Sigmoid colon (tissue), 7 donors: Measurements from ENCODE around the gene POLR3E. TPM values are rescaled to one million over a fixed set of nuclear protein-coding genes. Genes with fewer than 3 reads are reported as not detected.

Experiments
- DNase-seq: peaks from one replicate; pipeline ENCODE4 v3.0.0-alpha.2; 2019
- H3K27ac ChIP-seq, 4 donors: fragments of 200-600 bp; sonication (generic); one replicate each; pipeline ENCODE4 v1.5.1; 2016 to 2019; ENCODE audit warnings: mild to moderate bottlenecking in 1 of 4
- H3K27me3 ChIP-seq, 3 donors: fragments of 200-600 bp; sonication (generic); one replicate each; pipeline ENCODE4 v1.5.1; 2019; ENCODE audit warnings: mild to moderate bottlenecking in 1 of 3
- H3K36me3 ChIP-seq, 4 donors: fragments of 200-600 bp; sonication (generic); one replicate each; pipeline ENCODE4 v1.5.1; 2016 to 2019
- H3K4me1 ChIP-seq, 4 donors: fragments of 200-600 bp; sonication (generic); one replicate each; pipeline ENCODE4 v1.5.1; 2017 to 2019
- H3K4me3 ChIP-seq, 4 donors: fragments of 200-600 bp; sonication (generic); one replicate each; pipeline ENCODE4 v1.5.1; 2017 to 2019; ENCODE audit warnings: mild to moderate bottlenecking in 2 of 4, moderate library complexity in 1 of 4
- H3K9me3 ChIP-seq, 4 donors: fragments of 200-600 bp in 3 of 4; sonication (generic) in 3 of 4; one replicate each; pipeline versions ENCODE4 v1.5.1 to v1.6.1; 2013 to 2019
- CTCF ChIP-seq, 4 experiments: fragments of 450-650 bp in 3 of 4; fragments of 200-600 bp in 1 of 4; IDR thresholded peaks; one replicate each; pipeline ENCODE4 v1.5.1; 2016 to 2019; ENCODE audit warnings: antibody characterized with exemption in 4 of 4, mild to moderate bottlenecking in 3 of 4, moderate library complexity in 2 of 4
- EP300 ChIP-seq, 4 donors: sonication (generic); formaldehyde crosslinking; IDR thresholded peaks; one replicate each; pipeline ENCODE4 v1.6.1; 2017; ENCODE audit warnings: antibody characterized with exemption in 4 of 4
- POLR2A ChIP-seq, 2 donors: fragments of 450-650 bp; IDR thresholded peaks; one replicate each; pipeline ENCODE4 v1.6.1; 2016; ENCODE audit warnings: antibody characterized with exemption in 2 of 2, mild to moderate bottlenecking in 2 of 2, moderate library complexity in 2 of 2
- POLR2AphosphoS5 ChIP-seq, 4 donors: sonication (generic); formaldehyde crosslinking; IDR thresholded peaks; one replicate each; pipeline ENCODE4 v1.6.1; 2017; ENCODE audit warnings: antibody characterized with exemption in 4 of 4
- WGBS, 2 donors: extraction: QIAGEN DNeasy Blood & Tissue Kit; methylation state at CpG; one replicate each; pipeline ENCODE4 v1.1.7; 2013; 5-methylcytosine and 5-hydroxymethylcytosine counted together
- intact Hi-C: fragments of 100-400 bp; cut with DNase I; formaldehyde crosslinking; loops from one replicate; pipeline ENCODE4 v1.15.1; 2023
- polyA plus RNA-seq, 3 donors: library from polyadenylated mRNA; stranded (reverse); fragments of 200-250 nt; gene quantifications; one replicate each; pipeline ENCODE4 v1.2.3, GENCODE V29; 2013
- total RNA-seq, 4 donors: library from RNA; depleted of rRNA; stranded (reverse); fragments of >200 nt; gene quantifications; one replicate each; pipeline ENCODE4 v1.1.0, GENCODE V29; 2016
- donor health status: healthy with polysubstance abuse.
- donor health status: Bipolar disorder and iron deficiency.
- donor health status: healthy.

The POLR3E gene
- total and polyA plus RNA-seq, 7 donors, result 10.6 to 68.7 (median 39.3) TPM

GRCh38 chr16:22328081-22328725 is 31.0 kb downstream of the POLR3E start:
- no peaks in the 10 kb centered on the region for H3K9me3 ChIP-seq
- peaks cover 40 to 76% (median 51%) of the 10 kb centered on the region in 4 donors for H3K36me3 ChIP-seq
- H3K27me3 ChIP-seq, result no peaks in the 10 kb centered on the region
- DNase-seq, result no peak
- no peak overlapping the region for H3K4me3 ChIP-seq
- intact Hi-C loops, result no loop called here
- H3K4me1 ChIP-seq, result peaks cover 0 to 11% (median 7%) of the 10 kb centered on the region in 4 donors
- WGBS, 2 donors, result 93% methylated on average over 10 of the region's 10 CpGs
- no peak overlapping the region for H3K27ac ChIP-seq
- no peak for TF ChIP-seq CTCF (IDR thresholded peaks at IDR 0.05)

GRCh38 chr16:22329199-22329695 is 32.0 kb downstream of the POLR3E start:
- Histone ChIP-seq H3K4me1 (peaks cover 0 to 11% (median 7%) of the 10 kb centered on the region in 4 donors), H3K27me3 (no peaks in the 10 kb centered on the region), H3K27ac (no peak overlapping the region), H3K9me3 (no peaks in the 10 kb centered on the region), H3K36me3 (peaks cover 38 to 78% (median 50%) of the 10 kb centered on the region in 4 donors), H3K4me3 (no peak overlapping the region)
- TF ChIP-seq EP300 (IDR thresholded peaks at IDR 0.05) (no peak), CTCF (IDR thresholded peaks at IDR 0.05) (no peak), POLR2AphosphoS5 (IDR thresholded peaks at IDR 0.05) (no peak), POLR2A (IDR thresholded peaks at IDR 0.05) (no peak)
- DNase-seq, result no peak
- WGBS, 2 donors, result 96 to 98% methylated on average over 9 of the region's 9 CpGs
- intact Hi-C loops, result no loop called here

GRCh38 chr16:22330326-22330725 is 33.1 kb downstream of the POLR3E start:
- WGBS, 2 donors, result 42 to 59% methylated on average over 4 of the region's 4 CpGs
- H3K4me1 ChIP-seq, result peaks cover 0 to 11% (median 7%) of the 10 kb centered on the region in 4 donors
- TF ChIP-seq CTCF (IDR thresholded peaks at IDR 0.05) (no peak), POLR2AphosphoS5 (IDR thresholded peaks at IDR 0.05) (no peak), EP300 (IDR thresholded peaks at IDR 0.05) (no peak), POLR2A (IDR thresholded peaks at IDR 0.05) (no peak)
- H3K27ac ChIP-seq, result peak overlapping the region in 3 of 4 donors; percentile 7 to 57 (median 55)
- DNase-seq, result no peak
- peaks cover 27 to 78% (median 45%) of the 10 kb centered on the region in 4 donors for H3K36me3 ChIP-seq
- H3K4me3 ChIP-seq, result no peak overlapping the region
- no peaks in the 10 kb centered on the region for H3K27me3 ChIP-seq
- H3K9me3 ChIP-seq, result no peaks in the 10 kb centered on the region
- intact Hi-C loops, result no loop called here

- intact Hi-C loops, result no loop called here
- TF ChIP-seq POLR2AphosphoS5 (IDR thresholded peaks at IDR 0.05) (no peak), CTCF (IDR thresholded peaks at IDR 0.05) (no peak), POLR2A (IDR thresholded peaks at IDR 0.05) (no peak), EP300 (IDR thresholded peaks at IDR 0.05) (no peak)
- Histone ChIP-seq H3K9me3 (no peaks in the 10 kb centered on the region), H3K4me3 (no peak overlapping the region), H3K36me3 (peaks cover 3 to 65% (median 23%) of the 10 kb centered on the region in 4 donors), H3K4me1 (peaks cover 0 to 11% (median 7%) of the 10 kb centered on the region in 4 donors), H3K27ac (no peak overlapping the region), H3K27me3 (no peaks in the 10 kb centered on the region)
- 72 to 85% methylated on average over 6 of the region's 6 CpGs for WGBS, 2 donors
- peak; percentile 63 for DNase-seq
Measured at GRCh38 chr16:22333457-22333994, 36.3 kb downstream of the POLR3E start.
